A673 (cell line): ENCODE measurements around the gene RAB11FIP3. TPM values are rescaled to one million over a fixed set of nuclear protein-coding genes. Genes with fewer than 3 reads are reported as not detected.
A peak's percentile ranks its signal among the peaks of the same experiment; 100 is the strongest.

ENCODE experiments used
- BruUV-seq: library from RNA; stranded (reverse); fragments of 400-500 nt; replicated peaks from 2 replicates; lab custom pipeline; 2021; lab: Mats Ljungman, UMichigan
- CTCF ChIA-PET: fragments of 300-600 bp; sonication (Branson Sonifier 250); formaldehyde crosslinking; loops from one replicate; lab custom pipeline; 2022; ENCODE audit warnings: antibody characterized with exemption; lab: Charles Lee
- POLR2A ChIA-PET: fragments of 300-600 bp; sonication (Branson Sonifier 250); formaldehyde crosslinking; loops from one replicate; lab custom pipeline; 2022; ENCODE audit warnings: antibody characterized with exemption; ENCODE audit not compliant: low non-redundant PET; lab: Charles Lee
- DNase-seq: peaks from one replicate; pipeline ENCODE4 v3.0.0-alpha.2; 2015; ENCODE audit warnings: low spot score
- H3K27ac ChIP-seq: fragments of 200-600 bp; sonication (generic); 2 replicates; pipeline ENCODE4 v1.5.1; 2016; ENCODE audit warnings: mixed run types, low read depth, mild to moderate bottlenecking, mixed read lengths, antibody characterized with exemption, low read length; ENCODE audit not compliant: poor library complexity, severe bottlenecking
- H3K27me3 ChIP-seq: fragments of 200-600 bp; sonication (generic); replicated peaks from 2 replicates; pipeline ENCODE4 v1.6.1; 2017; ENCODE audit warnings: mixed run types, low read depth, mild to moderate bottlenecking, mixed read lengths, antibody characterized with exemption, low read length; ENCODE audit not compliant: insufficient read depth, poor library complexity
- H3K36me3 ChIP-seq: fragments of 200-600 bp; sonication (generic); 2 replicates; pipeline ENCODE4 v1.6.1; 2016; ENCODE audit warnings: mixed run types, mild to moderate bottlenecking, mixed read lengths, antibody characterized with exemption, low read length; ENCODE audit not compliant: insufficient read depth, poor library complexity, severe bottlenecking
- H3K4me1 ChIP-seq: fragments of 200-600 bp; sonication (generic); 2 replicates; pipeline ENCODE4 v1.6.1; 2017; ENCODE audit warnings: mixed run types, mild to moderate bottlenecking, mixed read lengths, antibody characterized with exemption, low read length; ENCODE audit not compliant: insufficient read depth, poor library complexity, severe bottlenecking
- H3K4me3 ChIP-seq: fragments of 200-600 bp; sonication (generic); 2 replicates; pipeline ENCODE4 v1.5.1; 2016; ENCODE audit warnings: low read depth, mixed run types, mild to moderate bottlenecking, mixed read lengths, low read length; ENCODE audit not compliant: poor library complexity, severe bottlenecking
- H3K9me3 ChIP-seq: fragments of 200-600 bp; sonication (generic); 2 replicates; pipeline ENCODE4 v1.6.1; 2016; ENCODE audit warnings: mixed run types, low read depth, mild to moderate bottlenecking, mixed read lengths, antibody characterized with exemption, low read length; ENCODE audit not compliant: poor library complexity, severe bottlenecking
- EZH2 ChIP-seq: fragments of 200-600 bp; sonication (generic); IDR thresholded peaks from 2 replicates; pipeline ENCODE4 v1.6.1; 2017; ENCODE audit warnings: borderline replicate concordance, low read depth, mild to moderate bottlenecking, mixed read lengths, antibody characterized with exemption, low read length; ENCODE audit not compliant: poor library complexity, severe bottlenecking
- intact Hi-C: fragments of 100-400 bp; cut with micrococcal nuclease; formaldehyde crosslinking; loops from one replicate; pipeline ENCODE4 v1.10.0; 2022; ENCODE audit not compliant: unreplicated experiment
- total RNA-seq: library from RNA; stranded (reverse); gene quantifications from 2 replicates; pipeline ENCODE4 v1.2.3, GENCODE V29; 2021
- TF ChIP-seq, protein P1 (sequence below): fragments of 300-800, 200-600 bp; sonication (generic); conservative IDR thresholded peaks from 2 replicates; pipeline ENCODE4 v1.5.1; 2017; ENCODE audit warnings: low read depth, mild to moderate bottlenecking, antibody characterized with exemption, low read length, moderate library complexity, mixed read lengths

The RAB11FIP3 gene
- total RNA-seq, 1 experiment from 2014 or later = 44.8 TPM

DNA sequence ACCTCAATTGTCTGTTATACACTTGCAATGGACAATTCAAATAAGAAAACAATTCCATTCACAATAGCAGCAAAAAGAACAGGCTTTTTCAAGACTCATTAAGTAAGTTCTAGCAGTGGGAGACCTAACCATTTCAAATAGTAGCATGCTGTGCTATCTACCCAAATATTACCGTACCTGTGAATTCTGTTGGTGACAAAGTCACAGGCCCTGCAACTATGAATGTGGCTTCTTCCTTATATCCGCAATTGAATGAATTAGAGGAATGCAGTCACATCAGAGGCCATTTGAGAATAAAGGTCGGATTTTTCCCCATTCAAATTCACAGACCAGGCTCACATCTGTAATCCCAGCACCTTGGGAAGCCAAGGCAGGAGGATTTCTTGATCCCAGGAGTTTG is 29.2 kb upstream of the RAB11FIP3 start:
- peak overlapping the region; percentile 18 for H3K27ac ChIP-seq
- intact Hi-C loops = no loop called here
- peaks cover 17% of the 10 kb centered on the region for H3K4me1 ChIP-seq
- ChIA-PET POLR2A (no interaction called here), CTCF (no interaction called here)
- DNase-seq = no peak
- H3K36me3 ChIP-seq = peaks cover 21% of the 10 kb centered on the region
- TF ChIP-seq, protein P1, sequence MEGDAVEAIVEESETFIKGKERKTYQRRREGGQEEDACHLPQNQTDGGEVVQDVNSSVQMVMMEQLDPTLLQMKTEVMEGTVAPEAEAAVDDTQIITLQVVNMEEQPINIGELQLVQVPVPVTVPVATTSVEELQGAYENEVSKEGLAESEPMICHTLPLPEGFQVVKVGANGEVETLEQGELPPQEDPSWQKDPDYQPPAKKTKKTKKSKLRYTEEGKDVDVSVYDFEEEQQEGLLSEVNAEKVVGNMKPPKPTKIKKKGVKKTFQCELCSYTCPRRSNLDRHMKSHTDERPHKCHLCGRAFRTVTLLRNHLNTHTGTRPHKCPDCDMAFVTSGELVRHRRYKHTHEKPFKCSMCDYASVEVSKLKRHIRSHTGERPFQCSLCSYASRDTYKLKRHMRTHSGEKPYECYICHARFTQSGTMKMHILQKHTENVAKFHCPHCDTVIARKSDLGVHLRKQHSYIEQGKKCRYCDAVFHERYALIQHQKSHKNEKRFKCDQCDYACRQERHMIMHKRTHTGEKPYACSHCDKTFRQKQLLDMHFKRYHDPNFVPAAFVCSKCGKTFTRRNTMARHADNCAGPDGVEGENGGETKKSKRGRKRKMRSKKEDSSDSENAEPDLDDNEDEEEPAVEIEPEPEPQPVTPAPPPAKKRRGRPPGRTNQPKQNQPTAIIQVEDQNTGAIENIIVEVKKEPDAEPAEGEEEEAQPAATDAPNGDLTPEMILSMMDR = no peak
- TF ChIP-seq EZH2 = no peak
- BruUV-seq = no TSS peak
- H3K27me3 ChIP-seq = no peaks in the 10 kb centered on the region
- no peaks in the 10 kb centered on the region for H3K9me3 ChIP-seq
- H3K4me3 ChIP-seq = peak overlapping the region; percentile 69

DNA sequence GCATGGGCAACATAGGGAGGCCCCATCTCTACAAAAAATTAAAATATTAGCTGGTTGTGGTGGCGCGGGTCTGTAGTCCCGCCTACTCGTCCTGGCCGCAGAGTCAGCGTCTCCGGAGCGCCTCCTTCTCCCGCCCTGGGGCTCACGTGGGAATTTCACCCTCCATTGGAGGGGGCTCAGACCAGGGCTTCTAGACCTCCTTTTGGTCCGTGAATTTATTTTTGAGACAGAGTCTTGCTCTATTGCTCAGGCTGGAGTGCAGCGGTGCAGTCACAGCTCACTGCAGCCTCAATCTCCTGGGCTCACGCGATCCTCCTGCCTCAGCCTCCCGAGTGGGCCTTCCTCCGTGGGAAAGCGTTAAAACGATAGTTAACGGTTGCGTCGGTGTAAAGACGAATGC is 28.8 kb upstream of the RAB11FIP3 start:
- H3K27ac ChIP-seq = peak overlapping the region; percentile 18
- POLR2A ChIA-PET = interaction anchor here (0.6 kb wide), 1 partner anchor 238 kb away, joined by 3 read pairs; no protein-coding TSS in a partner anchor
- intact Hi-C loops = no loop called here
- H3K27me3 ChIP-seq = no peaks in the 10 kb centered on the region
- CTCF ChIA-PET = no interaction called here
- no TSS peak for BruUV-seq
- H3K9me3 ChIP-seq = no peaks in the 10 kb centered on the region
- peak; percentile 77 for DNase-seq
- TF ChIP-seq, protein P1 = no peak
- no peak for TF ChIP-seq EZH2
- H3K4me3 ChIP-seq = peak overlapping the region; percentile 69
- H3K36me3 ChIP-seq = peaks cover 21% of the 10 kb centered on the region
- H3K4me1 ChIP-seq = peaks cover 17% of the 10 kb centered on the region

DNA sequence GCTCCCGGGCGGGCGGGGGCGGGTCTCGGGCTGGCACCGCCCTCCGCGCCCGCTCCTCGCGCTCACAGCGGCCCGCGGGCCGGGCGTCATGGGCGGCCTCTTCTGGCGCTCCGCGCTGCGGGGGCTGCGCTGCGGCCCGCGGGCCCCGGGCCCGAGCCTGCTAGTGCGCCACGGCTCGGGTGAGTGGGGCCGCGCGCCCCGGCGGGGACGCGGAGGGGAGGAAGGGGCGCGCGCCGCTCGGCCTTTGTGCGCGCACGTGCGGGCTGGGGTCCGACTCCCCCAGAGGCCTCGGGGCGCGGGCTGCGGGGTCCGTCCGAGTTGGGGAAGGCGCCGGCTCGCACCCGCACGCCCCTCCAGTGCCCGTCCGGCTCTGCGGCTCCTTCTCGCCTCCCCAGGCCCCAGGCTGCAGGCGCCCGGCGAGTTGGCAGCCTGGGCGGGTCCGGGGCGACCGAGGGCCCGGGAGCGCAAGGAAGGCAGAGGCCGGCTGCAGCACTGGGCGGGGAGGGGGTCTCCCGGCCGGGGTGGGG is 28.3 kb upstream of the RAB11FIP3 start, which contains the start of gene NME4:
Gene NME4 (plus strand): TSS at position 65 of the 527 bp plus-strand sequence. CDS start 24 bp downstream, at position 89.
- no TSS peak for BruUV-seq
- peaks cover 21% of the 10 kb centered on the region for H3K36me3 ChIP-seq
- H3K27me3 ChIP-seq = no peaks in the 10 kb centered on the region
- CTCF ChIA-PET = no interaction called here
- H3K4me1 ChIP-seq = peaks cover 17% of the 10 kb centered on the region
- peak within 1 kb of the TSS; percentile 69 for H3K4me3 ChIP-seq
- no peak for TF ChIP-seq EZH2
- TF ChIP-seq, protein P1 = no peak
- H3K27ac ChIP-seq = peak within 1 kb of the TSS; percentile 80
- intact Hi-C loops = no loop called here
- H3K9me3 ChIP-seq = no peaks in the 10 kb centered on the region
- DNase-seq = peak; percentile 71
- POLR2A ChIA-PET = interaction anchor here (0.6 kb wide), 1 partner anchor 238 kb away, joined by 3 read pairs; no protein-coding TSS in a partner anchor
